Measurements from ENCODE around the gene PGBD5. TPM values are rescaled to one million over a fixed set of nuclear protein-coding genes. Genes with fewer than 3 reads are reported as not detected.

Gene PGBD5
- polyA plus RNA-seq, 3 donors = 0.44 TPM; not detected in 2

- no CpG with 5 or more reads among the region's 1 CpG for WGBS (ENCODE audit: insufficient coverage)
- Mint-ChIP-seq H3K36me3 (no peaks in the 10 kb centered on the region), H3K9me3 (peaks cover 0 to 17% (median 3%) of the 10 kb centered on the region in 7 donors), H3K4me1 (peaks cover 20% of the 10 kb centered on the region), H3K4me3 (no peak overlapping the region), H3K27me3 (ENCODE audit: low read depth in 3 of 3) (peaks cover 4 to 12% (median 7%) of the 10 kb centered on the region in 3 donors), H3K27ac (no peak overlapping the region)
- Histone ChIP-seq H3K36me3 (replicated peaks in 1 of 2; ENCODE audit: control insufficient read depth in 1 of 2, insufficient read depth in 2 of 2, low read length in 2 of 2) (no peaks in the 10 kb centered on the region), H4K20me1 (ENCODE audit: insufficient read depth, low read length) (no peaks in the 10 kb centered on the region), H3K27me3 (ENCODE audit: control insufficient read depth in 2 of 2, insufficient read depth in 2 of 2, low read length in 2 of 2) (peaks cover 0 to 4% of the 10 kb centered on the region in 2 donors), H2AFZ (ENCODE audit: insufficient read depth, low read depth, low read length, poor library complexity, severe bottlenecking) (no peak overlapping the region), H3K4me3 (replicated peaks in 1 of 3; ENCODE audit: low read depth in 2 of 3, low read length in 3 of 3) (no peak overlapping the region), H3K9me3 (replicated peaks in 1 of 2; ENCODE audit: control insufficient read depth in 1 of 2, insufficient read depth in 1 of 2, low read length in 2 of 2) (no peaks in the 10 kb centered on the region), H3K27ac (ENCODE audit: low read depth in 1 of 2, low read length in 2 of 2) (no peak overlapping the region), H3K4me1 (ENCODE audit: control insufficient read depth in 1 of 2, insufficient read depth in 2 of 2, low read length in 2 of 2) (peaks cover 18 to 24% of the 10 kb centered on the region in 2 donors), H3K4me2 (replicated peaks; ENCODE audit: extremely low read depth, low read length, poor library complexity, severe bottlenecking) (no peak overlapping the region), H3K9ac (ENCODE audit: insufficient read depth, low read length, poor library complexity, severe bottlenecking) (no peak overlapping the region), H3K79me2 (ENCODE audit: insufficient read depth, low read length) (no peaks in the 10 kb centered on the region)
- no peak for DNase-seq
- intact Hi-C loops (cut with micrococcal nuclease) = no loop called here
- no peak for TF ChIP-seq CTCF (IDR thresholded peaks at IDR 0.05)
Observed at GRCh38 chr1:230455291-230455690, 29.2 kb upstream of the PGBD5 start.

GRCh38 chr1:230453377-230453776, 27.2 kb upstream of the PGBD5 start:
- Histone ChIP-seq H3K9me3 (replicated peaks in 1 of 2; ENCODE audit: control insufficient read depth in 1 of 2, insufficient read depth in 1 of 2, low read length in 2 of 2) (no peaks in the 10 kb centered on the region), H3K79me2 (ENCODE audit: insufficient read depth, low read length) (no peaks in the 10 kb centered on the region), H3K4me1 (ENCODE audit: control insufficient read depth in 1 of 2, insufficient read depth in 2 of 2, low read length in 2 of 2) (peaks cover 4 to 7% of the 10 kb centered on the region in 2 donors), H4K20me1 (ENCODE audit: insufficient read depth, low read length) (no peaks in the 10 kb centered on the region), H3K4me2 (replicated peaks; ENCODE audit: extremely low read depth, low read length, poor library complexity, severe bottlenecking) (no peak overlapping the region), H3K27ac (ENCODE audit: low read depth in 1 of 2, low read length in 2 of 2) (no peak overlapping the region), H2AFZ (ENCODE audit: insufficient read depth, low read depth, low read length, poor library complexity, severe bottlenecking) (no peak overlapping the region), H3K4me3 (replicated peaks in 1 of 3; ENCODE audit: low read depth in 2 of 3, low read length in 3 of 3) (no peak overlapping the region), H3K27me3 (ENCODE audit: control insufficient read depth in 2 of 2, insufficient read depth in 2 of 2, low read length in 2 of 2) (peaks cover 4 to 5% of the 10 kb centered on the region in 2 donors), H3K36me3 (replicated peaks in 1 of 2; ENCODE audit: control insufficient read depth in 1 of 2, insufficient read depth in 2 of 2, low read length in 2 of 2) (no peaks in the 10 kb centered on the region), H3K9ac (ENCODE audit: insufficient read depth, low read length, poor library complexity, severe bottlenecking) (no peak overlapping the region)
- DNase-seq = no peak
- Mint-ChIP-seq H3K36me3 (no peaks in the 10 kb centered on the region), H3K9me3 (peaks cover 0 to 6% (median 0%) of the 10 kb centered on the region in 7 donors), H3K4me3 (no peak overlapping the region), H3K27me3 (ENCODE audit: low read depth in 3 of 3) (peaks cover 4 to 12% (median 7%) of the 10 kb centered on the region in 3 donors), H3K27ac (no peak overlapping the region), H3K4me1 (peaks cover 5% of the 10 kb centered on the region)
- TF ChIP-seq CTCF (IDR thresholded peaks at IDR 0.05) = no peak
- WGBS (ENCODE audit: insufficient coverage) = no CpG with 5 or more reads among the region's 2 CpGs
- intact Hi-C loops (cut with micrococcal nuclease) = no loop called here

Data from CD14-positive monocyte (primary cell).